Aorta (tissue), 5 donors: ENCODE results near the gene SLC7A6OS. TPM values are rescaled to one million over a fixed set of nuclear protein-coding genes. Genes with fewer than 3 reads are reported as not detected.
"Not testable (repeated sequence)": the region's sequence is repeated elsewhere in the genome, so short reads cannot be mapped to it uniquely, and the experiment has no call there.

ENCODE experiments used
- ATAC-seq: fragments of 200-7000 bp; cut with Tn5 transposase; one replicate; pipeline ENCODE4 v1.9.1; 2022; ENCODE audit warnings: moderate library complexity; ENCODE audit not compliant: low FRiP score
- DNase-seq, 2 donors: peaks; one replicate each; pipeline ENCODE4 v3.0.0-alpha.2; 2020
- H3K27ac ChIP-seq, 2 donors: one replicate each; pipeline ENCODE4 v1.5.1; 2013; ENCODE audit warnings: low read length in 2 of 2, mild to moderate bottlenecking in 2 of 2, moderate library complexity in 2 of 2, control low read depth in 1 of 2, inconsistent platforms in 1 of 2, low read depth in 1 of 2
- H3K27me3 ChIP-seq, 2 donors: one replicate each; pipeline ENCODE4 v1.6.1; 2013; ENCODE audit warnings: control low read depth in 1 of 2, low read length in 1 of 2, mild to moderate bottlenecking in 1 of 2, moderate library complexity in 1 of 2; ENCODE audit not compliant: insufficient read depth in 2 of 2, control insufficient read depth in 1 of 2
- H3K36me3 ChIP-seq, 2 donors: one replicate each; pipeline ENCODE4 v1.6.1; 2013; ENCODE audit warnings: control low read depth in 1 of 2, low read length in 1 of 2, mild to moderate bottlenecking in 1 of 2; ENCODE audit not compliant: insufficient read depth in 2 of 2, control insufficient read depth in 1 of 2
- H3K4me1 ChIP-seq, 2 donors: one replicate each; pipeline ENCODE4 v1.6.1; 2013; ENCODE audit warnings: low read length in 2 of 2, control low read depth in 1 of 2, mild to moderate bottlenecking in 1 of 2, moderate library complexity in 1 of 2; ENCODE audit not compliant: insufficient read depth in 2 of 2, control insufficient read depth in 1 of 2
- H3K4me3 ChIP-seq, 2 donors: one replicate each; pipeline ENCODE4 v1.5.1; 2013; ENCODE audit warnings: low read length in 2 of 2, control low read depth in 1 of 2, mild to moderate bottlenecking in 1 of 2
- H3K9me3 ChIP-seq: one replicate; pipeline ENCODE4 v1.6.1; 2013; ENCODE audit warnings: mild to moderate bottlenecking, low read length; ENCODE audit not compliant: control insufficient read depth
- WGBS, 2 donors: extraction: QIAGEN DNeasy Blood & Tissue Kit; methylation state at CpG; one replicate each; pipeline ENCODE4 v1.1.7; 2013; 5-methylcytosine and 5-hydroxymethylcytosine counted together
- intact Hi-C, 2 donors: fragments of 100-400 bp; cut with DNase I; formaldehyde crosslinking; loops; one replicate each; pipeline versions ENCODE4 v1.14.2 to v1.15.0; 2022
- polyA plus RNA-seq, 2 donors: library from polyadenylated mRNA; stranded (reverse); fragments of 200-250 nt; gene quantifications; one replicate each; pipeline ENCODE4 v1.2.3, GENCODE V29; 2013
- total RNA-seq, 2 donors: library from RNA; stranded (reverse); fragmentation: NEBNext Ultra II Directional; extraction: Animal tissue kit (Norgen Biotek cat#: 25700); gene quantifications; one replicate each; pipeline ENCODE4 v1.2.1, GENCODE V29; 2021
- donor health status: healthy with polysubstance abuse.
- donor health status: Bipolar disorder and iron deficiency.
- donor health status: DM: no; HTN: no; CAD: no.
- donor health status: DM: no; HTN: no; CAD: no.
- donor health status: DM: yes; HTN: yes; CAD: no.

SLC7A6OS gene
- total and polyA plus RNA-seq, 4 donors = 4.0 to 21.1 (median 11.0) TPM

- H3K4me1 ChIP-seq, H3K4me3 ChIP-seq, ATAC-seq, H3K36me3 ChIP-seq, DNase-seq, H3K27me3 ChIP-seq, H3K9me3 ChIP-seq, intact Hi-C loops: not testable (repeated sequence)
- 89 to 92% methylated on average over 9 of the region's 9 CpGs for WGBS, 2 donors
- peak overlapping the region in 1 of 2 donors; percentile 86 for H3K27ac ChIP-seq
Observed at GRCh38 chr16:68288796-68289195, 21.9 kb downstream of the SLC7A6OS start.

- H3K9me3 ChIP-seq = no peaks in the 10 kb centered on the region
- peaks cover 3% of the 10 kb centered on the region in 2 donors for H3K36me3 ChIP-seq
- DNase-seq (no peak), ATAC-seq (peak; percentile 51)
- no peaks in the 10 kb centered on the region for H3K27me3 ChIP-seq
- intact Hi-C loops = no loop called here
- H3K27ac ChIP-seq = peak overlapping the region; percentile 64 to 86
- WGBS, 2 donors = 76 to 92% methylated on average over 1 of the region's 1 CpG
- H3K4me1 ChIP-seq = peaks cover 0 to 3% of the 10 kb centered on the region in 2 donors
- no peak overlapping the region for H3K4me3 ChIP-seq
Observed at GRCh38 chr16:68288252-68288650, 22.5 kb downstream of the SLC7A6OS start.

GRCh38 chr16:68287276-68288251, 23.2 kb downstream of the SLC7A6OS start:
- H3K9me3 ChIP-seq = no peaks in the 10 kb centered on the region
- peak overlapping the region in 1 of 2 donors; percentile 87 for H3K27ac ChIP-seq
- H3K4me1 ChIP-seq = peaks cover 0 to 3% of the 10 kb centered on the region in 2 donors
- no peaks in the 10 kb centered on the region for H3K27me3 ChIP-seq
- WGBS, 2 donors = 76 to 86% methylated on average over 11 of the region's 11 CpGs
- DNase-seq (peak; percentile 90 to 91), ATAC-seq (peak; percentile 88)
- intact Hi-C loops = no loop called here
- H3K36me3 ChIP-seq = peaks cover 4 to 8% of the 10 kb centered on the region in 2 donors
- H3K4me3 ChIP-seq = no peak overlapping the region

- WGBS, 2 donors = 85% methylated on average over 12 of the region's 12 CpGs
- no peak for ATAC-seq
- Histone ChIP-seq H3K36me3 (peaks cover 3 to 8% of the 10 kb centered on the region in 2 donors), H3K9me3 (no peaks in the 10 kb centered on the region), H3K4me1 (peaks cover 0 to 3% of the 10 kb centered on the region in 2 donors), H3K27ac (no peak overlapping the region), H3K4me3 (no peak overlapping the region), H3K27me3 (no peaks in the 10 kb centered on the region)
- intact Hi-C loops = no loop called here
- no peak for DNase-seq
Observed at GRCh38 chr16:68286153-68287074, 24.3 kb downstream of the SLC7A6OS start.

GRCh38 chr16:68285683-68286082, 25.1 kb downstream of the SLC7A6OS start:
- peaks cover 3 to 6% of the 10 kb centered on the region in 2 donors for H3K36me3 ChIP-seq
- no peak for ATAC-seq
- intact Hi-C loops = no loop called here

GRCh38 chr16:68284847-68285246, 25.9 kb downstream of the SLC7A6OS start:
- ATAC-seq (no peak), DNase-seq (no peak)
- peaks cover 0 to 3% of the 10 kb centered on the region in 2 donors for H3K4me1 ChIP-seq
- H3K4me3 ChIP-seq = no peak overlapping the region
- H3K9me3 ChIP-seq = no peaks in the 10 kb centered on the region
- no peak overlapping the region for H3K27ac ChIP-seq
- H3K27me3 ChIP-seq = no peaks in the 10 kb centered on the region
- intact Hi-C loops = no loop called here
- H3K36me3 ChIP-seq = peaks cover 3 to 4% of the 10 kb centered on the region in 2 donors
- WGBS, 2 donors = 82 to 91% methylated on average over 4 to 5 of the region's 5 CpGs

More at GRCh38 chr16:68285683-68286082, 25.1 kb downstream of the SLC7A6OS start:
- 90 to 95% methylated on average over 3 of the region's 3 CpGs for WGBS, 2 donors
- Histone ChIP-seq H3K27me3 (no peaks in the 10 kb centered on the region), H3K27ac (no peak overlapping the region), H3K4me1 (peaks cover 0 to 3% of the 10 kb centered on the region in 2 donors), H3K9me3 (no peaks in the 10 kb centered on the region), H3K4me3 (no peak overlapping the region)
- no peak for DNase-seq

- no peak for DNase-seq
- Histone ChIP-seq H3K36me3 (peaks cover 3 to 4% of the 10 kb centered on the region in 2 donors), H3K27ac (no peak overlapping the region), H3K4me3 (no peak overlapping the region), H3K9me3 (no peaks in the 10 kb centered on the region), H3K4me1 (peaks cover 0 to 3% of the 10 kb centered on the region in 2 donors), H3K27me3 (no peaks in the 10 kb centered on the region)
- 58 to 64% methylated on average over 9 of the region's 9 CpGs for WGBS, 2 donors
- ATAC-seq = peak; percentile 53
- intact Hi-C loops = no loop called here
Observed at GRCh38 chr16:68283801-68284598, 26.7 kb downstream of the SLC7A6OS start.

- no peak for ATAC-seq
- no peak for DNase-seq
- intact Hi-C loops = no loop called here
- peaks cover 0 to 3% of the 10 kb centered on the region in 2 donors for H3K4me1 ChIP-seq
- H3K9me3 ChIP-seq = no peaks in the 10 kb centered on the region
- H3K27me3 ChIP-seq = no peaks in the 10 kb centered on the region
- WGBS, 2 donors = 68 to 71% methylated on average over 5 of the region's 5 CpGs
- H3K27ac ChIP-seq = no peak overlapping the region
- peaks cover 3 to 4% of the 10 kb centered on the region in 2 donors for H3K36me3 ChIP-seq
- H3K4me3 ChIP-seq = no peak overlapping the region
Observed at GRCh38 chr16:68283346-68283745, 27.4 kb downstream of the SLC7A6OS start.
